Ishikawa (cell line): Measurements from ENCODE around the gene HAP1.
A peak's percentile ranks its signal among the peaks of the same experiment; 100 is the strongest.

Experiments
- CEBPB ChIP-seq: IDR thresholded peaks from 2 replicates; pipeline ENCODE4 v1.6.1; 2012
- CREB1 ChIP-seq: IDR thresholded peaks from 2 replicates; pipeline ENCODE4 v1.6.1; 2012; ENCODE audit warnings: low read depth
- EGR1 ChIP-seq: IDR thresholded peaks from 2 replicates; pipeline ENCODE4 v1.6.1; 2012
- EP300 ChIP-seq: IDR thresholded peaks from 2 replicates; pipeline ENCODE4 v1.6.1; 2012; ENCODE audit warnings: borderline replicate concordance
- FOXM1 ChIP-seq: IDR thresholded peaks from 2 replicates; pipeline ENCODE4 v1.6.1; 2012; ENCODE audit warnings: low read depth, borderline replicate concordance
- MAX ChIP-seq: IDR thresholded peaks from 2 replicates; pipeline ENCODE4 v1.6.1; 2012
- NFIC ChIP-seq: IDR thresholded peaks from 2 replicates; pipeline ENCODE4 v1.6.1; 2012
- RAD21 ChIP-seq: IDR thresholded peaks from 2 replicates; pipeline ENCODE4 v1.6.1; 2012; ENCODE audit warnings: low read depth
- REST ChIP-seq: IDR thresholded peaks from 2 replicates; pipeline ENCODE4 v1.6.1; 2012; ENCODE audit warnings: low read depth, mild to moderate bottlenecking
- TAF1 ChIP-seq: IDR thresholded peaks from 2 replicates; pipeline ENCODE4 v1.6.1; 2012; ENCODE audit warnings: low read depth, mild to moderate bottlenecking
- TCF12 ChIP-seq: IDR thresholded peaks from 2 replicates; pipeline ENCODE4 v1.6.1; 2012; ENCODE audit warnings: low read depth
- TEAD4 ChIP-seq: IDR thresholded peaks from 2 replicates; pipeline ENCODE4 v1.6.1; 2012
- USF1 ChIP-seq: IDR thresholded peaks from 2 replicates; pipeline ENCODE4 v1.6.1; 2012
- YY1 ChIP-seq: IDR thresholded peaks from 2 replicates; pipeline ENCODE4 v1.6.1; 2012; ENCODE audit warnings: low read depth
- ZBTB7A ChIP-seq: IDR thresholded peaks from 2 replicates; pipeline ENCODE4 v1.6.1; 2012; ENCODE audit warnings: low read depth

HAP1 gene

GRCh38 chr17:41777574-41778188 is 43.2 kb upstream of the HAP1 start:
- TF ChIP-seq TEAD4 = peak; percentile 75; the same call in 1 of the 2 replicates
- TF ChIP-seq TCF12 = peak; percentile 84
- TF ChIP-seq EP300 = peak; percentile 90
- peak; percentile 56; the same call in 1 of the 2 replicates for TF ChIP-seq CREB1
- no peak for TF ChIP-seq MAX
- TF ChIP-seq NFIC = peak; percentile 88
- TF ChIP-seq ZBTB7A = peak; percentile 76; the same call in 1 of the 2 replicates
- peak; percentile 25; the same call in 1 of the 2 replicates for TF ChIP-seq EGR1
- no peak for TF ChIP-seq RAD21
- no peak; the same call in 1 of the 2 replicates for TF ChIP-seq USF1
- TF ChIP-seq CEBPB = no peak; the same call in 1 of the 2 replicates
- TF ChIP-seq YY1 = no peak
- TF ChIP-seq REST = no peak
- peak; percentile 70 for TF ChIP-seq FOXM1
- TF ChIP-seq TAF1 = no peak

GRCh38 chr17:41777157-41777573 is 42.7 kb upstream of the HAP1 start:
- peak; percentile 84 for TF ChIP-seq NFIC
- no peak for TF ChIP-seq TAF1
- TF ChIP-seq YY1 = peak; percentile 76; the same call in 1 of the 2 replicates
- no peak for TF ChIP-seq CREB1
- no peak for TF ChIP-seq EGR1
- no peak for TF ChIP-seq CEBPB
- TF ChIP-seq EP300 = peak; percentile 96
- TF ChIP-seq TCF12 = peak; percentile 98
- no peak for TF ChIP-seq USF1
- peak; percentile 89 for TF ChIP-seq MAX
- peak; percentile 1; the same call in 1 of the 2 replicates for TF ChIP-seq ZBTB7A
- peak; percentile 100 for TF ChIP-seq TEAD4
- TF ChIP-seq REST = no peak
- TF ChIP-seq FOXM1 = peak; percentile 86
- peak; percentile 76 for TF ChIP-seq RAD21

- TF ChIP-seq NFIC = peak; percentile 38
- no peak; the same call in 1 of the 2 replicates for TF ChIP-seq RAD21
- TF ChIP-seq TCF12 = peak; percentile 79
- no peak for TF ChIP-seq EGR1
- TF ChIP-seq CEBPB = no peak
- no peak for TF ChIP-seq REST
- no peak for TF ChIP-seq USF1
- peak; percentile 73 for TF ChIP-seq EP300
- 0 out of 2 replicates have a peak, but pooled peaks have one; percentile 29 for TF ChIP-seq FOXM1
- TF ChIP-seq ZBTB7A = peak; percentile 77
- no peak for TF ChIP-seq MAX
- no peak for TF ChIP-seq CREB1
- TF ChIP-seq TAF1 = no peak
- no peak for TF ChIP-seq YY1
- TF ChIP-seq TEAD4 = 0 out of 2 replicates have a peak, but pooled peaks have one; percentile 12
These were observed 41.2 kb upstream of the HAP1 start for GRCh38 chr17:41775394-41776226.
